ENCODE results near the gene ZHX3. TPM values are rescaled to one million over a fixed set of nuclear protein-coding genes. Genes with fewer than 3 reads are reported as not detected.

ZHX3 gene
- total and polyA plus RNA-seq, 2 of the 13 experiments (the other 11 are each of a cell fraction or from before 2014, with no cell fraction given) = 8.4 to 11.7 TPM

- no peak for TF ChIP-seq SP1 (IDR thresholded peaks at IDR 0.05)
- no peak for TF ChIP-seq SP1 (CRISPR knock-in tag; IDR thresholded peaks at IDR 0.05)
- TF ChIP-seq TBL1XR1 (IDR thresholded peaks at IDR 0.05; ENCODE audit: borderline replicate concordance, low read length, partially characterized antibody) = no peak
- no peak for TF ChIP-seq KDM6A (CRISPR knock-in tag; IDR thresholded peaks at IDR 0.05; ENCODE audit: low read depth)
- TF ChIP-seq HOXA7 (CRISPR knock-in tag; IDR thresholded peaks at IDR 0.05) = no peak
- TF ChIP-seq, protein P1, sequence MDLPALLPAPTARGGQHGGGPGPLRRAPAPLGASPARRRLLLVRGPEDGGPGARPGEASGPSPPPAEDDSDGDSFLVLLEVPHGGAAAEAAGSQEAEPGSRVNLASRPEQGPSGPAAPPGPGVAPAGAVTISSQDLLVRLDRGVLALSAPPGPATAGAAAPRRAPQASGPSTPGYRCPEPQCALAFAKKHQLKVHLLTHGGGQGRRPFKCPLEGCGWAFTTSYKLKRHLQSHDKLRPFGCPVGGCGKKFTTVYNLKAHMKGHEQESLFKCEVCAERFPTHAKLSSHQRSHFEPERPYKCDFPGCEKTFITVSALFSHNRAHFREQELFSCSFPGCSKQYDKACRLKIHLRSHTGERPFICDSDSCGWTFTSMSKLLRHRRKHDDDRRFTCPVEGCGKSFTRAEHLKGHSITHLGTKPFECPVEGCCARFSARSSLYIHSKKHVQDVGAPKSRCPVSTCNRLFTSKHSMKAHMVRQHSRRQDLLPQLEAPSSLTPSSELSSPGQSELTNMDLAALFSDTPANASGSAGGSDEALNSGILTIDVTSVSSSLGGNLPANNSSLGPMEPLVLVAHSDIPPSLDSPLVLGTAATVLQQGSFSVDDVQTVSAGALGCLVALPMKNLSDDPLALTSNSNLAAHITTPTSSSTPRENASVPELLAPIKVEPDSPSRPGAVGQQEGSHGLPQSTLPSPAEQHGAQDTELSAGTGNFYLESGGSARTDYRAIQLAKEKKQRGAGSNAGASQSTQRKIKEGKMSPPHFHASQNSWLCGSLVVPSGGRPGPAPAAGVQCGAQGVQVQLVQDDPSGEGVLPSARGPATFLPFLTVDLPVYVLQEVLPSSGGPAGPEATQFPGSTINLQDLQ (CRISPR knock-in tag; IDR thresholded peaks at IDR 0.05) = peak; percentile 38; the same call in 1 of the 2 replicates
- TF ChIP-seq ZBTB33 (CRISPR knock-in tag; IDR thresholded peaks at IDR 0.05) = no peak
- TF ChIP-seq PHF8 (CRISPR knock-in tag; IDR thresholded peaks at IDR 0.05) = no peak
- TF ChIP-seq, protein P2, sequence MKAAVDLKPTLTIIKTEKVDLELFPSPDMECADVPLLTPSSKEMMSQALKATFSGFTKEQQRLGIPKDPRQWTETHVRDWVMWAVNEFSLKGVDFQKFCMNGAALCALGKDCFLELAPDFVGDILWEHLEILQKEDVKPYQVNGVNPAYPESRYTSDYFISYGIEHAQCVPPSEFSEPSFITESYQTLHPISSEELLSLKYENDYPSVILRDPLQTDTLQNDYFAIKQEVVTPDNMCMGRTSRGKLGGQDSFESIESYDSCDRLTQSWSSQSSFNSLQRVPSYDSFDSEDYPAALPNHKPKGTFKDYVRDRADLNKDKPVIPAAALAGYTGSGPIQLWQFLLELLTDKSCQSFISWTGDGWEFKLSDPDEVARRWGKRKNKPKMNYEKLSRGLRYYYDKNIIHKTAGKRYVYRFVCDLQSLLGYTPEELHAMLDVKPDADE (CRISPR knock-in tag; IDR thresholded peaks at IDR 0.05) = no peak
- TF ChIP-seq AGO1 (IDR thresholded peaks at IDR 0.05; ENCODE audit: low read depth, low read length, poor library complexity, severe bottlenecking) = no peak
- no peak for TF ChIP-seq SNRNP70 (IDR thresholded peaks at IDR 0.05; ENCODE audit: low read depth, low read length)
- TF ChIP-seq, protein P3, sequence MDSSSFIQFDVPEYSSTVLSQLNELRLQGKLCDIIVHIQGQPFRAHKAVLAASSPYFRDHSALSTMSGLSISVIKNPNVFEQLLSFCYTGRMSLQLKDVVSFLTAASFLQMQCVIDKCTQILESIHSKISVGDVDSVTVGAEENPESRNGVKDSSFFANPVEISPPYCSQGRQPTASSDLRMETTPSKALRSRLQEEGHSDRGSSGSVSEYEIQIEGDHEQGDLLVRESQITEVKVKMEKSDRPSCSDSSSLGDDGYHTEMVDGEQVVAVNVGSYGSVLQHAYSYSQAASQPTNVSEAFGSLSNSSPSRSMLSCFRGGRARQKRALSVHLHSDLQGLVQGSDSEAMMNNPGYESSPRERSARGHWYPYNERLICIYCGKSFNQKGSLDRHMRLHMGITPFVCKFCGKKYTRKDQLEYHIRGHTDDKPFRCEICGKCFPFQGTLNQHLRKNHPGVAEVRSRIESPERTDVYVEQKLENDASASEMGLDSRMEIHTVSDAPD (CRISPR knock-in tag; IDR thresholded peaks at IDR 0.05) = no peak
- TF ChIP-seq NR3C1 (CRISPR knock-in tag; IDR thresholded peaks at IDR 0.05) = no peak
- TF ChIP-seq SOX6 (IDR thresholded peaks at IDR 0.05) = no peak
- no peak for TF ChIP-seq SOX6 (CRISPR knock-in tag; IDR thresholded peaks at IDR 0.05)
- 0 out of 2 replicates have a peak, but pooled peaks have one; percentile 40 for TF ChIP-seq RELA (CRISPR knock-in tag; IDR thresholded peaks at IDR 0.05)
- TF ChIP-seq, protein P4, sequence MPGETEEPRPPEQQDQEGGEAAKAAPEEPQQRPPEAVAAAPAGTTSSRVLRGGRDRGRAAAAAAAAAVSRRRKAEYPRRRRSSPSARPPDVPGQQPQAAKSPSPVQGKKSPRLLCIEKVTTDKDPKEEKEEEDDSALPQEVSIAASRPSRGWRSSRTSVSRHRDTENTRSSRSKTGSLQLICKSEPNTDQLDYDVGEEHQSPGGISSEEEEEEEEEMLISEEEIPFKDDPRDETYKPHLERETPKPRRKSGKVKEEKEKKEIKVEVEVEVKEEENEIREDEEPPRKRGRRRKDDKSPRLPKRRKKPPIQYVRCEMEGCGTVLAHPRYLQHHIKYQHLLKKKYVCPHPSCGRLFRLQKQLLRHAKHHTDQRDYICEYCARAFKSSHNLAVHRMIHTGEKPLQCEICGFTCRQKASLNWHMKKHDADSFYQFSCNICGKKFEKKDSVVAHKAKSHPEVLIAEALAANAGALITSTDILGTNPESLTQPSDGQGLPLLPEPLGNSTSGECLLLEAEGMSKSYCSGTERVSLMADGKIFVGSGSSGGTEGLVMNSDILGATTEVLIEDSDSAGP (CRISPR knock-in tag; IDR thresholded peaks at IDR 0.05; ENCODE audit: borderline replicate concordance) = 0 out of 2 replicates have a peak, but pooled peaks have one; percentile 26
- no peak for TF ChIP-seq AHR (CRISPR knock-in tag; IDR thresholded peaks at IDR 0.05)
- TF ChIP-seq, protein P5, sequence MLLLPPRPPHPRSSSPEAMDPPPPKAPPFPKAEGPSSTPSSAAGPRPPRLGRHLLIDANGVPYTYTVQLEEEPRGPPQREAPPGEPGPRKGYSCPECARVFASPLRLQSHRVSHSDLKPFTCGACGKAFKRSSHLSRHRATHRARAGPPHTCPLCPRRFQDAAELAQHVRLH (CRISPR knock-in tag; IDR thresholded peaks at IDR 0.05; ENCODE audit: borderline replicate concordance, low read depth) = no peak
- TF ChIP-seq ADNP (CRISPR knock-in tag; IDR thresholded peaks at IDR 0.05) = no peak
- TF ChIP-seq SCMH1 (CRISPR knock-in tag; IDR thresholded peaks at IDR 0.05; ENCODE audit: borderline replicate concordance) = no peak
These were observed 43.6 kb upstream of the ZHX3 start (continued) for GRCh38 chr20:41360831-41361756.
